ENCODE measurements around the gene CTNNA1. TPM values are rescaled to one million over a fixed set of nuclear protein-coding genes. Genes with fewer than 3 reads are reported as not detected.

The CTNNA1 gene
- total and polyA plus RNA-seq, 8 donors: 53.9 to 193 (median 108) TPM

DNA sequence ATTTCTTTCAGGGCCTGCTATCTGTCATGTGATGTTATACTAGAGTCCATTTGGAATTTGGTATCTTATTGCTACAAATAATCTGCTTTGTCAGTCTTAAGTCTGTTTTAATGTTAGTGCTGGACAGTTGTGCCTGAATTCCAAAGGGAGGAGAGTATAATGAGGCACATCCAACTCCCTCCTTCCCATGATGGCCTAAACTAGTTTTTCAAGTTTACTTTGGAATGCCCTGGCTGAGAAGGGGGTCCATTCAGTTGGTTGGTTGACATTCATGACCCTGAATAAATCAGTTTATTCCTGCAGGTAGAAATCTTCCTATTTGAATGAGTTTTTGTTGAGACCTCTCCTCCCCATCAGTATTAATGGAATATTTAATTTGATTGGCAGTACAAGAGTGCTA lies 131.3 kb downstream of the CTNNA1 start:
- peak in 1 of 4 donors; percentile 37 for ATAC-seq
- Histone ChIP-seq H3K4me3 (no peak overlapping the region), H3K27me3 (no peaks in the 10 kb centered on the region), H3K27ac (no peak overlapping the region), H3K9me3 (no peaks in the 10 kb centered on the region), H3K36me3 (peaks cover 0 to 11% (median 4%) of the 10 kb centered on the region in 3 donors), H3K4me1 (peaks cover 3 to 11% (median 4%) of the 10 kb centered on the region in 3 donors)
- DNase-seq: no peak
- no peak for TF ChIP-seq CTCF (IDR thresholded peaks at IDR 0.05)
- FAIRE-seq: no peak
- intact Hi-C loops (cut with DNase I): no loop called here

DNA sequence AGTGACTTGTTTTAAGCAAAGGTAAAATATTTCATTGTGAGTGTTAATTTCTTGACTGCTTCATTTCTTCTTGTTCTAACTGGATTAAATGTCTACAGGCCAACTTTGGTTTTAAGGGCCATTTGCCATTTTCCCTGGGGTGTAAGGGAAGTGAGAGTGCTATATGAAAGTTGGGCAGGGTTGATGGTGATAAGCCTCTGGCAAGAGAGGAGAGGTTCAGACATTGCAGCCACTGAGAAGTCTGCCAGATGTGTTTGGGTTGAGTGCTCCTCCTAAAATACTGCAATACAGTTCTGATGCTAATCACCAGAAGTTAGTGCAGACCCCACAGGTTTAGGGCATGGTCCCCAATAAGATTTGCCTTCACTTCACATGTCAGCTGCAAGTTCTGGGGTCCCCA lies 136.8 kb downstream of the CTNNA1 start:
- peaks cover 0 to 21% (median 4%) of the 10 kb centered on the region in 3 donors for H3K36me3 ChIP-seq
- no peaks in the 10 kb centered on the region for H3K4me1 ChIP-seq
- no peak overlapping the region for H3K27ac ChIP-seq
- FAIRE-seq (no peak), DNase-seq (no peak), ATAC-seq (no peak)
- no peak for TF ChIP-seq CTCF (IDR thresholded peaks at IDR 0.05)
- H3K4me3 ChIP-seq: no peak overlapping the region
- H3K9me3 ChIP-seq: no peaks in the 10 kb centered on the region
- H3K27me3 ChIP-seq: no peaks in the 10 kb centered on the region
- intact Hi-C loops (cut with DNase I): no loop called here

GRCh38 chr5:138890644-138891043 lies 137.4 kb downstream of the CTNNA1 start:
- intact Hi-C loops (cut with DNase I): no loop called here
- no peak for TF ChIP-seq CTCF (IDR thresholded peaks at IDR 0.05)
- Histone ChIP-seq H3K27ac (no peak overlapping the region), H3K9me3 (no peaks in the 10 kb centered on the region), H3K36me3 (peaks cover 0 to 21% (median 4%) of the 10 kb centered on the region in 3 donors), H3K4me3 (no peak overlapping the region), H3K4me1 (no peaks in the 10 kb centered on the region), H3K27me3 (no peaks in the 10 kb centered on the region)
- FAIRE-seq (no peak), DNase-seq (no peak), ATAC-seq (no peak)

GRCh38 chr5:138895918-138896317 lies 142.7 kb downstream of the CTNNA1 start:
- Histone ChIP-seq H3K27ac (no peak overlapping the region), H3K4me1 (peaks cover 0 to 5% (median 0%) of the 10 kb centered on the region in 3 donors), H3K27me3 (no peaks in the 10 kb centered on the region), H3K36me3 (no peaks in the 10 kb centered on the region), H3K4me3 (no peak overlapping the region), H3K9me3 (no peaks in the 10 kb centered on the region)
- no peak for FAIRE-seq
- intact Hi-C loops (cut with DNase I): no loop called here
- TF ChIP-seq CTCF (IDR thresholded peaks at IDR 0.05): no peak
- WGBS, 2 donors: 66 to 82% methylated on average over 1 of the region's 1 CpG
- no peak for DNase-seq
- ATAC-seq: no peak

DNA sequence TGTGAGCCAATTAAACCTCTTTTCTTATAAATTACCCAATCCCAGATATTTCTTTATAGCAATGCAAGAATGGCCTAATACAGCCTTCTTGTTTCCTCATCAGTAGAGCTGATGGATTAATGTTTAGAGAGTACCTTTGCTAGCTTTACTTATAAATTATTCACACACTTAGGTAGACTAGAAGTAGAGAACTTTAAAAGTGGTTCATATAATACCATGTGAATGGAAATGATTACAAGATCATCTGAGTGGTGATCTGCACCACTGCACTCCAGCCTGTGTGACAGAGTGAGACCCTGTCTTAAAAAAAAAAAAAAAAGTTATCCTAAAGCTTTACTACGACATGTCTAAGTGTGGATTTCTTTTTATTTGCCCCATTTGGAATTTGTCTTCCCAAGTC lies 145.1 kb downstream of the CTNNA1 start:
- Histone ChIP-seq H3K9me3 (no peaks in the 10 kb centered on the region), H3K27ac (no peak overlapping the region), H3K4me1 (peaks cover 0 to 5% (median 0%) of the 10 kb centered on the region in 3 donors), H3K36me3 (no peaks in the 10 kb centered on the region), H3K4me3 (no peak overlapping the region), H3K27me3 (no peaks in the 10 kb centered on the region)
- DNase-seq: no peak
- no peak for FAIRE-seq
- ATAC-seq: no peak
- WGBS, 2 donors: 96 to 100% methylated on average over 1 of the region's 1 CpG
- no peak for TF ChIP-seq CTCF (IDR thresholded peaks at IDR 0.05)
- intact Hi-C loops (cut with DNase I): no loop called here

Data from pancreas (tissue), 10 donors.